Measurements from ENCODE around the gene PARP11. TPM values are rescaled to one million over a fixed set of nuclear protein-coding genes. Genes with fewer than 3 reads are reported as not detected.

PARP11 gene
- total RNA-seq, 1 experiment from 2014 or later, result not detected

DNA sequence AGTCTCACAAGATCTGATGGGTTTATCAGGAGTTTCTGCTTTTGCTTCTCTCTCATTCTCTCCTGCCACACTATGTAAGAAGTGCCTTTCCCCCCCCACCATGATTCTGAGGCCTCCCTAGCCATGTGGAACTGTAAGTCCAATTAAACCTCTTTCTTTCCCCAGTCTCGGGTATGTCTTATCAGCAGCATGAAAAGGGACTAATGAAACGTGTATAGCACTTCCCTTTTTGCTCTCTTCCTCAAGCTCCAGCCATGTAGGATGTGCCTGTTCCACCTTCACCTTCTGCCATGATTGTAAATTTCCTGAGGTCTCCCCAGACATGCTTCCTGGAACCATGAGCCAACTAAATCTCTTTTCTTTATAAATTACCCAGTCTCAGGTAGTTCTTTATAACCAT is 113.3 kb downstream of the PARP11 start:
- POLR2A ChIA-PET (ENCODE audit: unreplicated experiment), result no interaction called here
- H2AFZ ChIP-seq, result no peak overlapping the region
- no peak overlapping the region for H3K4me3 ChIP-seq
- H3F3A ChIP-seq (ENCODE audit: insufficient read depth, low read depth), result no peaks in the 10 kb centered on the region
- CTCF ChIA-PET, result no interaction called here
- no peak for DNase-seq
- H3K9me2 ChIP-seq (ENCODE audit: insufficient read depth), result no peaks in the 10 kb centered on the region
- H4K20me1 ChIP-seq (ENCODE audit: insufficient read depth), result peaks cover 7% of the 10 kb centered on the region; the same call in 1 of the 2 replicates
- H3K4me1 ChIP-seq (replicated peaks; ENCODE audit: insufficient read depth), result no peaks in the 10 kb centered on the region
- TF ChIP-seq, protein P1, sequence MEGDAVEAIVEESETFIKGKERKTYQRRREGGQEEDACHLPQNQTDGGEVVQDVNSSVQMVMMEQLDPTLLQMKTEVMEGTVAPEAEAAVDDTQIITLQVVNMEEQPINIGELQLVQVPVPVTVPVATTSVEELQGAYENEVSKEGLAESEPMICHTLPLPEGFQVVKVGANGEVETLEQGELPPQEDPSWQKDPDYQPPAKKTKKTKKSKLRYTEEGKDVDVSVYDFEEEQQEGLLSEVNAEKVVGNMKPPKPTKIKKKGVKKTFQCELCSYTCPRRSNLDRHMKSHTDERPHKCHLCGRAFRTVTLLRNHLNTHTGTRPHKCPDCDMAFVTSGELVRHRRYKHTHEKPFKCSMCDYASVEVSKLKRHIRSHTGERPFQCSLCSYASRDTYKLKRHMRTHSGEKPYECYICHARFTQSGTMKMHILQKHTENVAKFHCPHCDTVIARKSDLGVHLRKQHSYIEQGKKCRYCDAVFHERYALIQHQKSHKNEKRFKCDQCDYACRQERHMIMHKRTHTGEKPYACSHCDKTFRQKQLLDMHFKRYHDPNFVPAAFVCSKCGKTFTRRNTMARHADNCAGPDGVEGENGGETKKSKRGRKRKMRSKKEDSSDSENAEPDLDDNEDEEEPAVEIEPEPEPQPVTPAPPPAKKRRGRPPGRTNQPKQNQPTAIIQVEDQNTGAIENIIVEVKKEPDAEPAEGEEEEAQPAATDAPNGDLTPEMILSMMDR (conservative IDR thresholded peaks at IDR 0.05), result no peak
- TF ChIP-seq EZH2 (IDR thresholded peaks at IDR 0.05; ENCODE audit: low read depth), result no peak
- H3K4me2 ChIP-seq, result no peak overlapping the region
- no peak overlapping the region for H3K27ac ChIP-seq
- H3K79me2 ChIP-seq (ENCODE audit: low read depth), result no peaks in the 10 kb centered on the region
- 0 out of 2 replicates have a peak, but pooled peaks cover 6% of the 10 kb centered on the region for H3K9me3 ChIP-seq (ENCODE audit: insufficient read depth, low read depth)
- no TSS peak for BruUV-seq (replicated peaks)
- H3K27me3 ChIP-seq (ENCODE audit: insufficient read depth, low read depth), result peaks cover 26% of the 10 kb centered on the region
- intact Hi-C loops (cut with micrococcal nuclease; ENCODE audit: unreplicated experiment), result no loop called here
- no peaks in the 10 kb centered on the region for H3K36me3 ChIP-seq (ENCODE audit: low read depth)

Other genes with a start within 250 kb of the PARP11 start
- not detected in 2 replicates for gene CRACR2A, start 120.3 kb downstream of the PARP11 start, total RNA-seq (2021)